Small intestine (tissue), 7 donors: ENCODE data around the gene SMIM12. TPM values are rescaled to one million over a fixed set of nuclear protein-coding genes. Genes with fewer than 3 reads are reported as not detected.
A peak's percentile ranks its signal among the peaks of the same experiment; 100 is the strongest.

ENCODE experiments used
- DNase-seq, 2 donors: peaks; one replicate each; pipeline versions ENCODE4 v3.0.0 to v3.0.0-alpha.2; 2013
- FAIRE-seq: peaks from 2 replicates; lab custom pipeline; 2012; peaks lifted over from hg19 to GRCh38; lab: Jason Lieb, UNC
- H3K27ac ChIP-seq, 3 donors: one replicate each; pipeline ENCODE4 v1.5.1; 2013; ENCODE audit warnings: low read length in 2 of 3, mild to moderate bottlenecking in 2 of 3, control low read depth in 1 of 3, inconsistent platforms in 1 of 3, low read depth in 1 of 3, moderate library complexity in 1 of 3
- H3K27me3 ChIP-seq, 3 donors: one replicate each; pipeline ENCODE4 v1.6.1; 2013; ENCODE audit warnings: low read length in 3 of 3, inconsistent platforms in 1 of 3; ENCODE audit not compliant: control insufficient read depth in 3 of 3, insufficient read depth in 3 of 3
- H3K36me3 ChIP-seq, 3 donors: one replicate each; pipeline ENCODE4 v1.6.1; 2013; ENCODE audit warnings: low read length in 3 of 3, inconsistent platforms in 1 of 3, low read depth in 1 of 3, mild to moderate bottlenecking in 1 of 3, moderate library complexity in 1 of 3; ENCODE audit not compliant: control insufficient read depth in 3 of 3, insufficient read depth in 2 of 3
- H3K4me1 ChIP-seq, 3 donors: one replicate each; pipeline ENCODE4 v1.6.1; 2013; ENCODE audit warnings: low read length in 2 of 3, inconsistent platforms in 1 of 3, low read depth in 1 of 3, mild to moderate bottlenecking in 1 of 3, moderate library complexity in 1 of 3; ENCODE audit not compliant: control insufficient read depth in 3 of 3, insufficient read depth in 2 of 3
- H3K4me3 ChIP-seq, 3 donors: one replicate each; pipeline ENCODE4 v1.5.1; 2013; ENCODE audit warnings: low read length in 3 of 3, control low read depth in 1 of 3, inconsistent platforms in 1 of 3, low read depth in 1 of 3, mild to moderate bottlenecking in 1 of 3, moderate library complexity in 1 of 3
- H3K9me3 ChIP-seq, 2 donors: one replicate each; pipeline ENCODE4 v1.6.1; 2013; ENCODE audit warnings: low read depth in 1 of 2, low read length in 1 of 2; ENCODE audit not compliant: control insufficient read depth in 2 of 2, insufficient read depth in 1 of 2
- WGBS, 3 donors: extraction: QIAGEN DNeasy Blood & Tissue Kit; methylation state at CpG; one replicate each; pipeline ENCODE4 v1.1.7; 2013; 5-methylcytosine and 5-hydroxymethylcytosine counted together
- polyA plus RNA-seq, 4 donors: library from polyadenylated mRNA; stranded (reverse) in 3 of 4; unstranded in 1 of 4; fragments of 200-250 nt in 3 of 4; fragments of 120-200 nt in 1 of 4; gene quantifications; one replicate each; pipeline versions ENCODE4 v1.2.1 to v1.2.3, GENCODE V29; 2013
- donor health status: healthy with polysubstance abuse.
- donor health status: control.
- donor health status: control.
- donor health status: Bipolar disorder and iron deficiency.
- donor health status: healthy.

Gene SMIM12
- polyA plus RNA-seq, 4 donors, result 26.6 to 53.2 (median 35.0) TPM

- H3K9me3 ChIP-seq, result no peaks in the 10 kb centered on the region
Measured at GRCh38 chr1:34845131-34845901, 14.2 kb downstream of the SMIM12 start.

GRCh38 chr1:34844252-34844634, 15.3 kb downstream of the SMIM12 start:
- Histone ChIP-seq H3K9me3 (no peaks in the 10 kb centered on the region), H3K4me3 (no peak overlapping the region), H3K27me3 (no peaks in the 10 kb centered on the region), H3K36me3 (peaks cover 0 to 14% (median 0%) of the 10 kb centered on the region in 3 donors), H3K27ac (no peak overlapping the region), H3K4me1 (peaks cover 0 to 31% (median 0%) of the 10 kb centered on the region in 3 donors)
- DNase-seq (no peak), FAIRE-seq (no peak)
- WGBS, 3 donors, result 74 to 91% (median 80%) methylated on average over 4 of the region's 4 CpGs

More at GRCh38 chr1:34845131-34845901, 14.2 kb downstream of the SMIM12 start:
- no peak for DNase-seq
- Histone ChIP-seq H3K27me3 (no peaks in the 10 kb centered on the region), H3K4me3 (no peak overlapping the region), H3K36me3 (peaks cover 0 to 10% (median 0%) of the 10 kb centered on the region in 3 donors), H3K4me1 (peaks cover 0 to 31% (median 0%) of the 10 kb centered on the region in 3 donors), H3K27ac (no peak overlapping the region)
- WGBS, 3 donors, result 81 to 89% (median 89%) methylated on average over 16 of the region's 16 CpGs
- FAIRE-seq, result no peak

GRCh38 chr1:34843392-34844251, 15.9 kb downstream of the SMIM12 start:
- 66 to 78% (median 75%) methylated on average over 14 of the region's 14 CpGs for WGBS, 3 donors
- Histone ChIP-seq H3K27me3 (no peaks in the 10 kb centered on the region), H3K36me3 (peaks cover 0 to 12% (median 0%) of the 10 kb centered on the region in 3 donors), H3K9me3 (no peaks in the 10 kb centered on the region), H3K4me1 (peaks cover 0 to 31% (median 0%) of the 10 kb centered on the region in 3 donors), H3K27ac (peak overlapping the region in 1 of 3 donors; percentile 32), H3K4me3 (no peak overlapping the region)
- FAIRE-seq (no peak), DNase-seq (no peak)

- Histone ChIP-seq H3K27ac (no peak overlapping the region), H3K4me3 (no peak overlapping the region), H3K4me1 (peaks cover 0 to 31% (median 0%) of the 10 kb centered on the region in 3 donors), H3K36me3 (peaks cover 0 to 12% (median 0%) of the 10 kb centered on the region in 3 donors), H3K9me3 (no peaks in the 10 kb centered on the region), H3K27me3 (no peaks in the 10 kb centered on the region)
- DNase-seq (no peak), FAIRE-seq (no peak)
- 74 to 90% (median 76%) methylated on average over 4 of the region's 4 CpGs for WGBS, 3 donors
Measured at GRCh38 chr1:34842952-34843371, 16.6 kb downstream of the SMIM12 start.

GRCh38 chr1:34842073-34842472, 17.5 kb downstream of the SMIM12 start:
- Histone ChIP-seq H3K9me3 (no peaks in the 10 kb centered on the region), H3K4me1 (peaks cover 0 to 26% (median 0%) of the 10 kb centered on the region in 3 donors), H3K4me3 (no peak overlapping the region), H3K27me3 (no peaks in the 10 kb centered on the region), H3K36me3 (peaks cover 0 to 9% (median 0%) of the 10 kb centered on the region in 3 donors), H3K27ac (no peak overlapping the region)
- WGBS, 3 donors, result 45 to 56% (median 53%) methylated on average over 3 of the region's 3 CpGs
- FAIRE-seq (no peak), DNase-seq (no peak)

- DNase-seq (no peak), FAIRE-seq (no peak)
- WGBS, 3 donors, result 81 to 90% (median 81%) methylated on average over 3 of the region's 3 CpGs
- no peaks in the 10 kb centered on the region for H3K9me3 ChIP-seq
- H3K4me1 ChIP-seq, result peaks cover 0 to 25% (median 0%) of the 10 kb centered on the region in 3 donors
- no peak overlapping the region for H3K27ac ChIP-seq
- H3K36me3 ChIP-seq, result peaks cover 0 to 11% (median 0%) of the 10 kb centered on the region in 3 donors
- no peaks in the 10 kb centered on the region for H3K27me3 ChIP-seq
- H3K4me3 ChIP-seq, result no peak overlapping the region
Measured at GRCh38 chr1:34840426-34840825, 19.1 kb downstream of the SMIM12 start.

- no peaks in the 10 kb centered on the region for H3K27me3 ChIP-seq
- no peak overlapping the region for H3K4me3 ChIP-seq
- FAIRE-seq (no peak), DNase-seq (no peak)
- peaks cover 0 to 11% (median 0%) of the 10 kb centered on the region in 3 donors for H3K36me3 ChIP-seq
- peaks cover 0 to 25% (median 0%) of the 10 kb centered on the region in 3 donors for H3K4me1 ChIP-seq
- H3K27ac ChIP-seq, result no peak overlapping the region
- no peaks in the 10 kb centered on the region for H3K9me3 ChIP-seq
- WGBS, 3 donors, result 75 to 84% (median 75%) methylated on average over 14 of the region's 14 CpGs
Measured at GRCh38 chr1:34839526-34840305, 19.8 kb downstream of the SMIM12 start.
